Posterior vena cava (tissue), 2 donors: Measurements from ENCODE around the gene CDK1. TPM values are rescaled to one million over a fixed set of nuclear protein-coding genes. Genes with fewer than 3 reads are reported as not detected.

ENCODE experiments used
- DNase-seq: peaks from one replicate; pipeline ENCODE4 v3.0.0-alpha.2; 2020; ENCODE audit warnings: low spot score
- intact Hi-C, 2 donors: fragments of 100-400 bp; cut with DNase I; formaldehyde crosslinking; loops; one replicate each; pipeline versions ENCODE4 v1.14.1 to v1.14.2; 2022 to 2023
- long read RNA-seq, 2 donors: library from polyadenylated mRNA; unstranded; transcript quantifications; one replicate each; pipeline ENCODE4 v2.0.0, GENCODE V29; 2020 to 2021
- total RNA-seq, 2 donors: library from RNA; stranded (reverse); fragmentation: NEBNext Ultra II Directional; extraction: Animal tissue kit (Norgen Biotek cat#: 25700); gene quantifications; one replicate each; pipeline ENCODE4 v1.2.1, GENCODE V29; 2021
- donor health status: DM: yes; HTN: yes; CAD: no.
- donor health status: DM: yes; HTN: yes; CAD: no.

The CDK1 gene
- total RNA-seq, result 1 to 10 TPM; 1.1 to 1.3 TPM
- long read RNA-seq, donor 1, result 0 reads
- long read RNA-seq, donor 2, result 0 reads

- peak; percentile 99 for DNase-seq
- intact Hi-C loops, result no loop called here
Measured at GRCh38 chr10:60778214-60778970, at the start of gene CDK1. TSS of gene CDK1 (plus strand) at chr10:60778478. CDS start at chr10:60780166, 1,688 bp downstream.

- DNase-seq, result no peak
- intact Hi-C loops, result no loop called here
Measured at GRCh38 chr10:60729106-60729505, 49.2 kb upstream of the CDK1 start.

GRCh38 chr10:60731134-60731885 lies 47.0 kb upstream of the CDK1 start:
- intact Hi-C loops, result no loop called here

GRCh38 chr10:60732198-60732806 lies 46.0 kb upstream of the CDK1 start:
- intact Hi-C loops, result no loop called here
- no peak for DNase-seq

More at GRCh38 chr10:60731134-60731885, 47.0 kb upstream of the CDK1 start:
- DNase-seq, result no peak

- intact Hi-C loops, result no loop called here
- DNase-seq, result peak; percentile 76
Measured at GRCh38 chr10:60732807-60733516, 45.3 kb upstream of the CDK1 start.

- intact Hi-C loops, result no loop called here
- DNase-seq, result no peak
Measured at GRCh38 chr10:60733517-60733822, 44.8 kb upstream of the CDK1 start.

GRCh38 chr10:60733826-60734225 lies 44.5 kb upstream of the CDK1 start:
- intact Hi-C loops, result no loop called here
- no peak for DNase-seq

- DNase-seq, result no peak
- intact Hi-C loops, result no loop called here
Measured at GRCh38 chr10:60734226-60734625, 44.1 kb upstream of the CDK1 start.

- intact Hi-C loops, result no loop called here
- no peak for DNase-seq
Measured at GRCh38 chr10:60735244-60735643, 43.0 kb upstream of the CDK1 start.

- DNase-seq, result no peak
- intact Hi-C loops, result no loop called here
Measured at GRCh38 chr10:60737242-60737641, 41.0 kb upstream of the CDK1 start.

- no peak for DNase-seq
- intact Hi-C loops, result no loop called here
Measured at GRCh38 chr10:60739558-60739957, 38.7 kb upstream of the CDK1 start.

GRCh38 chr10:60742512-60742911 lies 35.8 kb upstream of the CDK1 start:
- intact Hi-C loops, result no loop called here
- no peak for DNase-seq

GRCh38 chr10:60747817-60748469 lies 30.3 kb upstream of the CDK1 start:
- intact Hi-C loops, result no loop called here

GRCh38 chr10:60753152-60753551 lies 25.1 kb upstream of the CDK1 start:
- intact Hi-C loops, result no loop called here
- no peak for DNase-seq

More at GRCh38 chr10:60747817-60748469, 30.3 kb upstream of the CDK1 start:
- DNase-seq, result no peak

- no peak for DNase-seq
- intact Hi-C loops, result no loop called here
Measured at GRCh38 chr10:60753817-60754216, 24.5 kb upstream of the CDK1 start.

GRCh38 chr10:60757420-60757895 lies 20.8 kb upstream of the CDK1 start:
- DNase-seq, result no peak
- intact Hi-C loops, result no loop called here

- DNase-seq, result no peak
- intact Hi-C loops, result no loop called here
Measured at GRCh38 chr10:60759181-60759580, 19.1 kb upstream of the CDK1 start.

GRCh38 chr10:60760711-60761210 lies 17.5 kb upstream of the CDK1 start:
- DNase-seq, result no peak
- intact Hi-C loops, result no loop called here

- DNase-seq, result no peak
- intact Hi-C loops, result no loop called here
Measured at GRCh38 chr10:60762554-60762953, 15.7 kb upstream of the CDK1 start.
